22Rv1 (cell line): ENCODE data around the gene RAB28.

Experiments used
- H3K27ac ChIP-seq: fragments of 450-650 bp; 2 replicates; pipeline ENCODE4 v1.5.1; 2017
- ZFX ChIP-seq: fragments of 450-650 bp; IDR thresholded peaks from 2 replicates; pipeline ENCODE4 v1.6.1; 2017; ENCODE audit warnings: antibody characterized with exemption, borderline replicate concordance
- TF ChIP-seq, protein P1 (sequence below): fragments of 450-650 bp; IDR thresholded peaks from 2 replicates; pipeline ENCODE4 v1.5.1; 2017; ENCODE audit warnings: mild to moderate bottlenecking

The RAB28 gene

DNA sequence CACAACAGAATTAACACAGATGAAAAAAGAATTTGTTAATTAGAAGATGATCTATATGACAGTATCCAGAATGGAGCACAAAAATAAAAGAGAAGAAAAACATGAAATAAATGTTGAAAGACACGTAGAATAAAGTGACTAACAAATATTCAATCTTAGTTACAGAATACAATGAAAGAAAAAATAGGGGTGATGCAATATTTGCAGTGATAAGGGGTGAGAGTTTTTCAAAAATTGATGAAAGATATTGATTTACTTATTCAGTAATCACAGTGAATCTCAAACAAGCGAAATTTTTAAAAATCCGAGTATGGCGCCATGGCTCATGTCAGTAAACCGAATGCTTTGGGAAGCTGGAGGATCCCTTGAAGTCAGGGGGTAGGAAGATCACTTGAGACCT is 20.2 kb upstream of the RAB28 start:
- no peak for TF ChIP-seq ZFX
- TF ChIP-seq, protein P1, sequence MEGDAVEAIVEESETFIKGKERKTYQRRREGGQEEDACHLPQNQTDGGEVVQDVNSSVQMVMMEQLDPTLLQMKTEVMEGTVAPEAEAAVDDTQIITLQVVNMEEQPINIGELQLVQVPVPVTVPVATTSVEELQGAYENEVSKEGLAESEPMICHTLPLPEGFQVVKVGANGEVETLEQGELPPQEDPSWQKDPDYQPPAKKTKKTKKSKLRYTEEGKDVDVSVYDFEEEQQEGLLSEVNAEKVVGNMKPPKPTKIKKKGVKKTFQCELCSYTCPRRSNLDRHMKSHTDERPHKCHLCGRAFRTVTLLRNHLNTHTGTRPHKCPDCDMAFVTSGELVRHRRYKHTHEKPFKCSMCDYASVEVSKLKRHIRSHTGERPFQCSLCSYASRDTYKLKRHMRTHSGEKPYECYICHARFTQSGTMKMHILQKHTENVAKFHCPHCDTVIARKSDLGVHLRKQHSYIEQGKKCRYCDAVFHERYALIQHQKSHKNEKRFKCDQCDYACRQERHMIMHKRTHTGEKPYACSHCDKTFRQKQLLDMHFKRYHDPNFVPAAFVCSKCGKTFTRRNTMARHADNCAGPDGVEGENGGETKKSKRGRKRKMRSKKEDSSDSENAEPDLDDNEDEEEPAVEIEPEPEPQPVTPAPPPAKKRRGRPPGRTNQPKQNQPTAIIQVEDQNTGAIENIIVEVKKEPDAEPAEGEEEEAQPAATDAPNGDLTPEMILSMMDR = no peak
- H3K27ac ChIP-seq = no peak overlapping the region

DNA sequence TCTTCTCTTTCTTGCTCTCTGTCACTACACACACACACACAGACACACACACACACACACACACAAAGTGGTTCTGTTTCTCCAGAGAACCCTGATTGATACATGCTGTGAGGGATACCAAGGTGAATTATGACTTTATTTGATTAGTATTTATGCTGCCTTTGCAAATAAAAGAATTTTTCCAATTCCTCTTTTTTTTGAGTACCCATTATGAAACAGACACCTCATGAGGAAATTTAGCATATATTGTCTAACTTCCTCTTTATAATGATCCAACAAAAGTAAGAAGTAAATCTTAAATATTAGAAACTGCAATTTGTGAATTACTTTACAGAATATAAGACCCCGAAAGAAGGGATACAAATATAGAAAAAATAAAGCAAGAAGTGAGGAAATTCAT is 14.3 kb upstream of the RAB28 start:
- no peak for TF ChIP-seq ZFX
- TF ChIP-seq, protein P1 = no peak
- no peak overlapping the region for H3K27ac ChIP-seq

DNA sequence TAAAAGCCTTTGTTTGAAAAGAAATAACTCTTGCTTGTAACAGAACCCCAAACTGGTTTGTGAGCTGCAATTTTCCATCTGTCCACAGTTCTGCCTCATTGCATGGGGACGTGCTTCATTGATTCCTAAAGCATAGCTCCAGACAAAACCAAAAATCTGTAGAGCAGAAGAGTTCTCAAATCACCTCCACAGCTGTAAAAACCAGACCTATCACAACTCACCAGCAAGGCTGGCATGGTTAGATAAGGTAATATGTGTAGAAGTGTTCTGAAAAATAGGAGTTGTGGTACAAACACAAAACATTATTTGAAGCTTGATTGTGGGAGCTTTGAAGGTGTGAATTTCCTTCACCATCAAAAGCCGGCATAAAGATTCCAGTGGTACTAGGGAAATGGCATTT is 12.5 kb upstream of the RAB28 start:
- TF ChIP-seq ZFX = no peak
- TF ChIP-seq, protein P1 = no peak
- H3K27ac ChIP-seq = no peak overlapping the region

DNA sequence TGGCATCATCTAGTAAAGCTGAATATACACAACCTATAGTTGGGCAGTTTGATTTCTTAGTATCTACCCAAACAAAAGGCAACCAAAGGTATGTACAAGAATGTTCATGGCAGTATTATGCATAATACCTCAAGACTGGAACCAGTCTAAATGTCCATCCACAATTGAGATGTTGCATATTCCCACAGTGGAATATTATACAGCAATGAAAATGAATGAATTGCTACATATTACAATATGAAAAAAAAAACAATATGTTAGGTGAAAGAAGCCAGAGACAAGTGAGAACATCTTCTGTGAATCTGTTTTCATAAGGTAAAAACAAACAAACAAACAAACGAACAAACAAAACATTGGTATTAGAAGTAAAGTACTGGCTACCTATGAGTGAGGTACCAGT is 11.6 kb upstream of the RAB28 start:
- no peak overlapping the region for H3K27ac ChIP-seq
- no peak for TF ChIP-seq ZFX
- TF ChIP-seq, protein P1 = no peak

DNA sequence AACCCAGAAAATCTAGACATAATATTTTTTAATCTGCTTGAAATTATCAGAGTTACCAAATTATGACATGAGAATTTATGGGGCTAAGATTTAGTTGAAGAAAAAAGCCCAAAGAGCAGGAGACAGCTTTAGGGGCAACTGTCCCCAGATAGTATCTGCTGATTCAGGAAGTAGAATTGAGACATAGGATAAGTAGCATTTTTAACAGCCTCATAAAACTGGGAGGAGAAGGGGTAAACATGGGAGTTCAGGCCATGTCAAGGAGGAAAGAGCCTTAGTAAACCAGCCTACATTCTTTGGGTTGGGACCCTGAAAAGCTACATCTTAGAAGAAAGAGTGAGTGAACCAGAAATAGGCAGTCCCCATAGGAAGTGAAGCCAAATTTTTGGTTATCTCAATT is 9.7 kb upstream of the RAB28 start:
- no peak overlapping the region for H3K27ac ChIP-seq
- TF ChIP-seq, protein P1 = no peak
- TF ChIP-seq ZFX = no peak

DNA sequence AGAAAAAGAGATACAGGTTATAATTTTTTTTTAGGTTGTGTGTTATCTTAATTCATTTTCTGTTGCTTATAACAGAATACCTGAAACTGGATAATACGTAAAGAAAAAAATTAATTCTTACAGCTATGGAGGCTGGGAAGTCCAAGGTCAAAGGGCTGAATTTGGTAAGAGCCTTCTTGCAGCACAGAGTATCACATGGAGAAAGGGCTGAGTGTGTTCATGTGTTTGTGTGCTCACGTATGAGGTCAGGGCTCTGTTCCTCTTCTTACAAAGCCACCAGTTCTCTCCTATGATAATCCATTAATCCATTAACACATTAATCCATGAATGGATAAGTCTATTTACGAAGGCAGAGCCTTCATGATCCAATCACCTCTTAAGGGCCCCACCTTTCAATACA is 8.6 kb upstream of the RAB28 start:
- H3K27ac ChIP-seq = no peak overlapping the region
- TF ChIP-seq, protein P1 = no peak
- no peak for TF ChIP-seq ZFX

DNA sequence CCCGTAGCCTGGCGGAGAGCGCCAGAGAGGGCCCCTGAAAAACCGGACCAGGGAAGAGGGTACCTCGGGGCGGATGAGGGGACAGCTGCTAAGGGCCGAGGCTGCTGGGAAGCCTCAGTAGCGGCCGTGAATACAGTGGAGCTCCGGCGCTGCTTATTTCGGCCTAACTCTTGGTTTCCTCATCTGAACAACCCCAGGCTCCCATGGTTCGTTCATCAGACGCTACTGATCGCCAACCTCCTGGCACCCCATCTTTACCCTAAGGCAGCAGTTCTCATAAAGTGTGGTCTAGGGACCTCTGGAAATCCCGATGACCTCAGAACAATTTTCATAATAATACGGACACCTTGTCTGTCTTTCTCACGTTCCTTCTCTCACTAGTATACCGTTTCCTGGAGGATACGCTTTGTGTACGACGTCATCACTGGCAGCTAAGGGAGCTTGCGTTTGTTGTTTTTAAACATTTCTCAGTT is 645 bp upstream of the RAB28 start:
- H3K27ac ChIP-seq = peak overlapping the region; percentile 80

More for the DNA sequence above, 645 bp upstream of the RAB28 start:
- TF ChIP-seq ZFX = no peak
- TF ChIP-seq, protein P1 = no peak
